ENCODE data around the gene SPECC1L.
"Not testable (repeated sequence)": the region's sequence is repeated elsewhere in the genome, so short reads cannot be mapped to it uniquely, and the experiment has no call there.

DNA sequence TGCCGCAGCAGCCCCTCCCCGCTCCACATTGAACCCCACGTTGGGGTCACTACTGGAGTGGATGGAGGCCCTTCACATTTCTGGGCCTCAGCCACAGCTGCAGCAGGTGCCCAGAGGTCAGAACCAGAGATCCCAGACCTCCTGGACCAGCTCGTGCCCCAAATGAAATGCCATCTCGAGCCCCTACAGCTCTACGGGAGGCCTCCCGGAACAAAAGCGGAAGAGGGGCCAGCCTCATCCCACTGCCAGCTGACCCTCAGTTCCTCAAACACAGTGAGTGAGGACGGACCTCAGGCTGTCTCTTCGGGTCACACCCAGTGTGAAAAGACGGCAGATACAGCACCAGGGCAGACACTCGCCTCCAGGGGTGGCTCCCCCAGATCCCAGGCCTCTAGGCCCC lies 17.5 kb upstream of the SPECC1L start:
- TF ChIP-seq CTCF, EP300, POLR2A (IDR thresholded peaks at IDR 0.05): not testable (repeated sequence)
